GM12873 (cell line): ENCODE measurements around the gene PLXNA4.

Experiments
- CTCF ChIP-seq: IDR thresholded peaks from 2 replicates; pipeline ENCODE4 v1.5.1; 2012; ENCODE audit warnings: low read depth, mild to moderate bottlenecking, moderate library complexity, low read length, control low read depth; ENCODE audit not compliant: insufficient read depth; ENCODE audit errors: missing control alignments

Gene PLXNA4

GRCh38 chr7:132114411-132114810 lies 461.9 kb downstream of the PLXNA4 start:
- TF ChIP-seq CTCF, result no peak

- TF ChIP-seq CTCF, result no peak
Measured at GRCh38 chr7:132113536-132114371, 462.5 kb downstream of the PLXNA4 start.

GRCh38 chr7:132112657-132113056 lies 463.6 kb downstream of the PLXNA4 start:
- no peak for TF ChIP-seq CTCF

GRCh38 chr7:132112106-132112505 lies 464.2 kb downstream of the PLXNA4 start:
- no peak for TF ChIP-seq CTCF

GRCh38 chr7:132110692-132111091 lies 465.6 kb downstream of the PLXNA4 start:
- TF ChIP-seq CTCF, result no peak

GRCh38 chr7:132109769-132110168 lies 466.5 kb downstream of the PLXNA4 start:
- no peak for TF ChIP-seq CTCF

- no peak for TF ChIP-seq CTCF
Measured at GRCh38 chr7:132108563-132108962, 467.7 kb downstream of the PLXNA4 start.

GRCh38 chr7:132106491-132106890 lies 469.8 kb downstream of the PLXNA4 start:
- no peak for TF ChIP-seq CTCF
